Trophoblast cell (in vitro differentiated cells and primary cell): Measurements from ENCODE around the gene CTBP2.

Experiments
- DNase-seq, 2 donors: peaks; one replicate each; pipeline ENCODE4 v3.0.0-alpha.2; 2016
- H2AFZ ChIP-seq: 2 replicates; pipeline ENCODE4 v1.6.1; 2013; ENCODE audit warnings: low read length, moderate library complexity, mild to moderate bottlenecking; ENCODE audit not compliant: insufficient read depth, poor library complexity
- H2AK5ac ChIP-seq: 2 replicates; pipeline ENCODE4 v1.6.1; 2013; ENCODE audit warnings: mild to moderate bottlenecking, low read length
- H2BK120ac ChIP-seq: 2 replicates; pipeline ENCODE4 v1.6.1; 2013; ENCODE audit warnings: low read length, mild to moderate bottlenecking, moderate library complexity; ENCODE audit not compliant: insufficient read depth, poor library complexity
- H2BK12ac ChIP-seq: 2 replicates; pipeline ENCODE4 v1.6.1; 2013; ENCODE audit warnings: mild to moderate bottlenecking, low read length, moderate library complexity
- H2BK5ac ChIP-seq: 2 replicates; pipeline ENCODE4 v1.6.1; 2013; ENCODE audit warnings: low read length, low read depth, moderate library complexity, mild to moderate bottlenecking; ENCODE audit not compliant: poor library complexity
- H3K14ac ChIP-seq: 2 replicates; pipeline ENCODE4 v1.6.1; 2013; ENCODE audit warnings: mild to moderate bottlenecking, low read length
- H3K18ac ChIP-seq: 2 replicates; pipeline ENCODE4 v1.6.1; 2013; ENCODE audit warnings: mild to moderate bottlenecking, low read length
- H3K23ac ChIP-seq: 2 replicates; pipeline ENCODE4 v1.6.1; 2013; ENCODE audit warnings: low read length
- H3K27ac ChIP-seq: 2 replicates; pipeline ENCODE4 v1.5.1; 2013; ENCODE audit warnings: low read depth, mild to moderate bottlenecking, inconsistent platforms, low read length, moderate library complexity
- H3K27me3 ChIP-seq: 2 replicates; pipeline ENCODE4 v1.6.1; 2013; ENCODE audit warnings: inconsistent platforms, mild to moderate bottlenecking, low read length, moderate library complexity; ENCODE audit not compliant: insufficient read depth
- H3K36me3 ChIP-seq, 2 experiments: 1 replicate in 1 of 2; 2 replicates in 1 of 2; pipeline ENCODE4 v1.6.1; 2013; ENCODE audit warnings: low read length in 2 of 2, mild to moderate bottlenecking in 2 of 2, moderate library complexity in 1 of 2; ENCODE audit not compliant: insufficient read depth in 2 of 2, control insufficient read depth in 1 of 2
- H3K4ac ChIP-seq: 2 replicates; pipeline ENCODE4 v1.6.1; 2013; ENCODE audit warnings: low read depth, mild to moderate bottlenecking, low read length, moderate library complexity
- H3K4me1 ChIP-seq, 2 experiments: 1 replicate in 1 of 2; 2 replicates in 1 of 2; pipeline ENCODE4 v1.6.1; 2013; ENCODE audit warnings: low read length in 2 of 2, mild to moderate bottlenecking in 2 of 2, moderate library complexity in 1 of 2; ENCODE audit not compliant: insufficient read depth in 2 of 2, control insufficient read depth in 1 of 2
- H3K4me2 ChIP-seq: 2 replicates; pipeline ENCODE4 v1.6.1; 2013; ENCODE audit warnings: inconsistent platforms, mild to moderate bottlenecking, low read length, moderate library complexity
- H3K4me3 ChIP-seq: 2 replicates; pipeline ENCODE4 v1.5.1; 2013; ENCODE audit warnings: mild to moderate bottlenecking, low read depth, low read length, inconsistent platforms
- H3K79me1 ChIP-seq: one replicate; pipeline ENCODE4 v1.6.1; 2013; ENCODE audit warnings: low read length
- H3K79me2 ChIP-seq: 2 replicates; pipeline ENCODE4 v1.6.1; 2013; ENCODE audit warnings: low read length, mild to moderate bottlenecking; ENCODE audit not compliant: control insufficient read depth, insufficient read depth, poor library complexity
- H3K9ac ChIP-seq: 2 replicates; pipeline ENCODE4 v1.6.1; 2013; ENCODE audit warnings: mild to moderate bottlenecking, low read length
- H3K9me3 ChIP-seq: 2 replicates; pipeline ENCODE4 v1.6.1; 2013; ENCODE audit warnings: low read depth, mild to moderate bottlenecking, control low read depth, inconsistent platforms, low read length; ENCODE audit not compliant: insufficient read depth
- H4K12ac ChIP-seq: 2 replicates; pipeline ENCODE4 v1.6.1; 2013; ENCODE audit warnings: low read depth, mild to moderate bottlenecking, low read length, moderate library complexity
- H4K8ac ChIP-seq: 2 replicates; pipeline ENCODE4 v1.6.1; 2013; ENCODE audit warnings: low read depth, mild to moderate bottlenecking, low read length, moderate library complexity
- H4K91ac ChIP-seq: one replicate; pipeline ENCODE4 v1.6.1; 2013; ENCODE audit warnings: low read depth, mild to moderate bottlenecking, low read length, moderate library complexity
- WGBS: extraction: QIAGEN DNeasy Blood & Tissue Kit; methylation state at CpG from one replicate; pipeline ENCODE4 v1.1.7; 2013; ENCODE audit warnings: missing lambda C conversion rate; ENCODE audit not compliant: insufficient read length, insufficient coverage; ENCODE audit errors: extremely low coverage; 5-methylcytosine and 5-hydroxymethylcytosine counted together

The CTBP2 gene

DNA sequence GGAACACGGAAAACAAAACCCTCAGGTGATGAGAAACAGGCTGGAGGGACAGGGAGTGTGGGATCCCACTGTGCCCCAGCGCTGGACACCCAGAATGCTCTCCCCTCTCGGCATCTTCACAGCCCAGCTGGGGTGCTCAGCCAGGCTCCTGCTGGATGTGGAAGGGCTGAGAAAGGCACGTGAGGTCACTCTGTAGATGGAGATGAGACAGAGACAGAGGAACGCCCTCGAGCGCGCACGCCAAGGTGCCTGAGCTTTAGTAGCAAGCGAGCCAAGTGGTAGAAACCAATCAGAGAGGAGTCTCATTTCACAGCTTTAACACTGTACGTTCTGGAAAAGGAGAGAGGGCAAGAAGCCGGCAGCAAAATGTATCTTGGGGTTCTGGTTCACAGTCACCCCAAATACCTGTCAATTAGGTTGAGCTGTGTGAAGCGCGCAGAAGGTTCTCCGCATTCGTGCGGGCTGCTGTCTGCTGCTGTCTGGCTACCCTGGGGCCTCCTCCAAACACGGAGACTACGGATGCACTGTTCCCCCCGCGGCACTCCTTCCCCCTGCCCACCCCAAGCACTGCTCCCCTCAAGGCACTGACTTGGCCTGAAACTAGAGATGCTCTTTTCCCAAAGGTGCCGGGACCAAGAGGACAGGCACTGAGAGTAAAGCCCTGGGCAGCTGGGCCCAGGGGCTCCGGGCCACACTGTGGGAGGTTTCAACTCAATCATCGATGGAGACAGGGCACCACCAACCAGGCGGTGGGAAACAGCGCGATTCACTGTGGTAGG is 127.0 kb downstream of the CTBP2 start:
- peak overlapping the region; percentile 20 for H3K4ac ChIP-seq
- no peak overlapping the region for H3K14ac ChIP-seq
- H3K4me2 ChIP-seq, result no peak overlapping the region
- H3K23ac ChIP-seq, result no peak overlapping the region
- H3K9ac ChIP-seq, result no peak overlapping the region
- peaks cover 4% of the 10 kb centered on the region for H3K79me1 ChIP-seq
- no peak overlapping the region for H4K8ac ChIP-seq
- no peak overlapping the region for H2AK5ac ChIP-seq
- no CpG with 5 or more reads among the region's 27 CpGs for WGBS
- H2BK12ac ChIP-seq, result no peak overlapping the region
- H4K91ac ChIP-seq, result no peak overlapping the region
- peaks cover 16 to 18% of the 10 kb centered on the region in 2 experiments for H3K36me3 ChIP-seq
- no peak overlapping the region for H2BK5ac ChIP-seq
- no peaks in the 10 kb centered on the region for H3K9me3 ChIP-seq
- no peak for DNase-seq
- H3K4me3 ChIP-seq, result no peak overlapping the region
- H3K79me2 ChIP-seq, result peaks cover 4% of the 10 kb centered on the region
- no peak overlapping the region for H2AFZ ChIP-seq
- H2BK120ac ChIP-seq, result no peak overlapping the region
- H3K18ac ChIP-seq, result peak overlapping the region; percentile 24
- peak overlapping the region; percentile 24 for H4K12ac ChIP-seq
- peaks cover 8 to 21% of the 10 kb centered on the region in 2 experiments for H3K4me1 ChIP-seq
- no peaks in the 10 kb centered on the region for H3K27me3 ChIP-seq
- H3K27ac ChIP-seq, result no peak overlapping the region

- Histone ChIP-seq H3K4me2 (no peak overlapping the region), H3K36me3 (peaks cover 15 to 16% of the 10 kb centered on the region in 2 experiments), H2BK120ac (no peak overlapping the region), H3K4me1 (peaks cover 8 to 21% of the 10 kb centered on the region in 2 experiments), H2BK5ac (no peak overlapping the region), H2AFZ (no peak overlapping the region), H3K18ac (peak overlapping the region; percentile 1), H3K27ac (no peak overlapping the region), H3K79me1 (peaks cover 4% of the 10 kb centered on the region), H3K27me3 (no peaks in the 10 kb centered on the region), H2AK5ac (no peak overlapping the region), H3K4me3 (no peak overlapping the region), H4K12ac (no peak overlapping the region), H3K9ac (no peak overlapping the region), H4K8ac (no peak overlapping the region), H3K4ac (peak overlapping the region; percentile 2), H3K23ac (no peak overlapping the region), H2BK12ac (no peak overlapping the region), H3K79me2 (peaks cover 4% of the 10 kb centered on the region), H3K9me3 (no peaks in the 10 kb centered on the region), H4K91ac (no peak overlapping the region), H3K14ac (no peak overlapping the region)
- no CpG with 5 or more reads among the region's 15 CpGs for WGBS
- no peak for DNase-seq
Observed at GRCh38 chr10:125032474-125033020, 127.8 kb downstream of the CTBP2 start.

GRCh38 chr10:125030567-125031197 is 129.7 kb downstream of the CTBP2 start:
- H2BK12ac ChIP-seq, result no peak overlapping the region
- no peak overlapping the region for H3K14ac ChIP-seq
- no peak overlapping the region for H2AK5ac ChIP-seq
- peaks cover 4% of the 10 kb centered on the region for H3K9me3 ChIP-seq
- no peak overlapping the region for H3K9ac ChIP-seq
- H2BK120ac ChIP-seq, result no peak overlapping the region
- H3K27me3 ChIP-seq, result no peaks in the 10 kb centered on the region
- H4K91ac ChIP-seq, result no peak overlapping the region
- H3K4me2 ChIP-seq, result no peak overlapping the region
- no peak overlapping the region for H4K8ac ChIP-seq
- no peak overlapping the region for H2AFZ ChIP-seq
- H4K12ac ChIP-seq, result no peak overlapping the region
- H3K79me2 ChIP-seq, result peaks cover 1% of the 10 kb centered on the region
- H3K4me1 ChIP-seq, result peaks cover 8 to 15% of the 10 kb centered on the region in 2 experiments
- peaks cover 23 to 29% of the 10 kb centered on the region in 2 experiments for H3K36me3 ChIP-seq
- no peak overlapping the region for H2BK5ac ChIP-seq
- no peaks in the 10 kb centered on the region for H3K79me1 ChIP-seq
- WGBS, result no CpG with 5 or more reads among the region's 10 CpGs
- H3K18ac ChIP-seq, result no peak overlapping the region
- no peak for DNase-seq
- H3K27ac ChIP-seq, result no peak overlapping the region
- no peak overlapping the region for H3K4ac ChIP-seq
- H3K23ac ChIP-seq, result no peak overlapping the region
- H3K4me3 ChIP-seq, result no peak overlapping the region

DNA sequence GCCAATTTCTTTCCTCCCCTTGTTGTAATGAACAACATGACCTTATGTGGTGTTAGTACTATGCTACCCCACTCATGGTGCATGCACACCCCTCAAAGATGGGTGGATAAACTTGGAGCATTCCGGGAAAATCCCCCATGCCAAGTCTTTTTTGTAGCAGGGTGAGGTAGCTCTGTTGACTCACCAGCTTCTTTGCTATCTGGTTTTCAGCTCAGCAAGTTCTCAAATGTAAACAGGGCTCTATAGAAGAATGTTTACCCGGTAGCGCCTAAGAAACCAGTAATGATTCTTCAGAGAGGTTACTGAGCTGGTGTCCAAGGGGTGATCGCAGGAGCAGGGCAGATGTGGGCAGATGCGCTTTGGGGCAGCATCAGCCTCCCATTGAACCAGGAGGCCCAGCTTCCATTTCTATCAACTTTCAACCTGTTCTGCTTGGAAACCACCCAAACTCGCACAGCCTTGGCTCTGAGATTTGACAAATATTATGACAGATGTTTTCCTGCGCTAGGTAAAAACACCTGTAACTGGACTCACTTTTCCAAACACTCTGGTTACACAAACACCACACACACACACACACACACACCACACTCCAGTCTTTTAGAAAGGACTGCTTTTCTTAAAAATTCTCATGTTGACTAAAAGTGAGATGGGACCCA is 130.7 kb downstream of the CTBP2 start:
- Histone ChIP-seq H2BK12ac (no peak overlapping the region), H4K91ac (no peak overlapping the region), H3K4me2 (no peak overlapping the region), H3K27me3 (no peaks in the 10 kb centered on the region), H2AFZ (no peak overlapping the region), H3K23ac (no peak overlapping the region), H4K12ac (no peak overlapping the region), H3K36me3 (peaks cover 26 to 34% of the 10 kb centered on the region in 2 experiments), H3K79me1 (no peaks in the 10 kb centered on the region), H3K9ac (no peak overlapping the region), H3K4ac (no peak overlapping the region), H3K4me3 (no peak overlapping the region), H2BK5ac (no peak overlapping the region), H3K9me3 (peaks cover 4% of the 10 kb centered on the region), H3K79me2 (peaks cover 1% of the 10 kb centered on the region), H4K8ac (no peak overlapping the region), H2BK120ac (no peak overlapping the region), H2AK5ac (no peak overlapping the region), H3K18ac (no peak overlapping the region), H3K27ac (no peak overlapping the region), H3K14ac (no peak overlapping the region), H3K4me1 (peaks cover 1 to 6% of the 10 kb centered on the region in 2 experiments)
- no peak for DNase-seq
- WGBS, result no CpG with 5 or more reads among the region's 7 CpGs
